K562 (cell line): ENCODE results near the gene PTPN14. TPM values are rescaled to one million over a fixed set of nuclear protein-coding genes. Genes with fewer than 3 reads are reported as not detected.

Experiments used
- ATAC-seq: fragments of 200-7000 bp; cut with Tn5 transposase; 3 replicates; pipeline ENCODE4 v1.9.1; 2020; ENCODE audit warnings: moderate library complexity
- BruUV-seq: library from RNA; stranded (reverse); fragments of 400-500 nt; replicated peaks from 2 replicates; lab custom pipeline; 2021; lab: Mats Ljungman, UMichigan
- CTCF ChIA-PET: fragments of 300-600 bp; formaldehyde crosslinking; extraction: SDS; loops from one replicate; lab custom pipeline; 2021; ENCODE audit warnings: low intra/inter-chr PET ratio; lab: Yijun Ruan, JAX
- POLR2A ChIA-PET: fragments of 300-600, 350-650 bp; sonication (Branson Sonifier 250); formaldehyde crosslinking; extraction: SDS; loops from one replicate; lab custom pipeline; 2021; ENCODE audit warnings: antibody characterized with exemption, inconsistent platforms; lab: Yijun Ruan, JAX
- DNase-seq, 4 experiments: peaks; one replicate each; pipeline versions ENCODE4 v3.0.0 to v3.0.0-alpha.2; 2011 to 2018; ENCODE audit warnings: low spot score in 3 of 4, mixed read lengths in 3 of 4; ENCODE audit errors: extremely low read depth in 1 of 4
- FAIRE-seq: peaks from 2 replicates; lab custom pipeline; 2011; peaks lifted over from hg19 to GRCh38; lab: Jason Lieb, UNC
- H2AFZ ChIP-seq: 2 replicates; pipeline ENCODE4 v1.6.0; 2011; ENCODE audit warnings: low read depth, low read length, control low read depth, inconsistent platforms
- H3K27ac ChIP-seq: fragments of 200-600 bp; 3 replicates; pipeline ENCODE4 v1.8.0; 2011; ENCODE audit warnings: low read depth, mild to moderate bottlenecking, control low read depth, inconsistent platforms, low read length, moderate library complexity, mixed read lengths; ENCODE audit errors: extremely low read depth
- H3K27me3 ChIP-seq, 2 experiments: fragments of 300-600 bp in 1 of 2; 2 replicates in 1 of 2; 3 replicates in 1 of 2; pipeline versions ENCODE4 v1.6.0 to v1.8.0; 2011; ENCODE audit warnings: inconsistent platforms in 2 of 2, low read length in 2 of 2, mild to moderate bottlenecking in 1 of 2, mixed read lengths in 1 of 2, moderate library complexity in 1 of 2; ENCODE audit not compliant: control insufficient read depth in 2 of 2, insufficient read depth in 2 of 2
- H3K36me3 ChIP-seq: fragments of 300-600 bp; 3 replicates; pipeline ENCODE4 v1.8.0; 2011; ENCODE audit warnings: mild to moderate bottlenecking, low read length, inconsistent platforms; ENCODE audit not compliant: control insufficient read depth, insufficient read depth
- H3K4me1 ChIP-seq, 2 experiments: fragments of 200-600 bp in 1 of 2; replicated peaks in 1 of 2; 2 replicates in 1 of 2; 3 replicates in 1 of 2; pipeline versions ENCODE4 v1.5.1 to v1.8.0; 2011; ENCODE audit warnings: inconsistent platforms in 2 of 2, low read length in 2 of 2, mild to moderate bottlenecking in 1 of 2, mixed read lengths in 1 of 2, moderate library complexity in 1 of 2; ENCODE audit not compliant: control insufficient read depth in 2 of 2, insufficient read depth in 2 of 2
- H3K4me2 ChIP-seq: 2 replicates; pipeline ENCODE4 v1.6.1; 2011; ENCODE audit warnings: low read length, control low read depth, inconsistent platforms, mixed read lengths; ENCODE audit not compliant: insufficient read depth
- H3K4me3 ChIP-seq: fragments of 200-600 bp; sonication (generic), shearing (Covaris generic); 2 replicates; pipeline ENCODE4 v1.5.1; 2016; ENCODE audit warnings: control low read depth, inconsistent platforms
- H3K79me2 ChIP-seq: fragments of 200-600 bp; 3 replicates; pipeline ENCODE4 v1.8.0; 2011; ENCODE audit warnings: low read length, inconsistent platforms; ENCODE audit not compliant: control insufficient read depth, insufficient read depth
- H3K9ac ChIP-seq, 2 experiments: 2 replicates each; pipeline versions ENCODE4 v1.6.0 to v1.6.1; 2011; ENCODE audit warnings: low read depth in 2 of 2, low read length in 2 of 2, control low read depth in 1 of 2, inconsistent platforms in 1 of 2, mild to moderate bottlenecking in 1 of 2, mixed read lengths in 1 of 2; ENCODE audit not compliant: insufficient read depth in 1 of 2
- H3K9me1 ChIP-seq: one replicate; pipeline ENCODE4 v1.6.0; 2011; ENCODE audit warnings: inconsistent platforms, mild to moderate bottlenecking, low read length, moderate library complexity; ENCODE audit not compliant: control insufficient read depth, insufficient read depth
- H3K9me3 ChIP-seq: replicated peaks from 2 replicates; pipeline ENCODE4 v1.5.1; 2011; ENCODE audit warnings: low read depth, low read length, inconsistent platforms; ENCODE audit not compliant: control insufficient read depth, insufficient read depth
- H4K20me1 ChIP-seq: replicated peaks from 2 replicates; pipeline ENCODE4 v1.6.1; 2011; ENCODE audit warnings: low read length, inconsistent platforms, mixed read lengths; ENCODE audit not compliant: control insufficient read depth, insufficient read depth
- FIP1L1 ChIP-seq: fragments of 200-400 bp; formaldehyde crosslinking; IDR thresholded peaks from 2 replicates; pipeline ENCODE4 v1.6.1; 2018; ENCODE audit warnings: mild to moderate bottlenecking, low read depth, low read length; ENCODE audit not compliant: poor library complexity, severe bottlenecking
- SMAD2 ChIP-seq: fragments of 150-350 bp; IDR thresholded peaks from 2 replicates; pipeline ENCODE4 v1.6.1; 2014; ENCODE audit warnings: low read depth, mild to moderate bottlenecking, low read length
- TCF3 ChIP-seq: sonication (generic); formaldehyde crosslinking; IDR thresholded peaks from 2 replicates; pipeline ENCODE4 v1.4.0; 2020; ENCODE audit warnings: mild to moderate bottlenecking, missing genetic modification reagents
- TCF7 ChIP-seq: sonication (generic); IDR thresholded peaks from 2 replicates; pipeline ENCODE4 v1.6.1; 2016; ENCODE audit warnings: antibody characterized with exemption, borderline replicate concordance
- TRIM24 ChIP-seq, 2 experiments: fragments of 450-650 bp; IDR thresholded peaks; 2 replicates each; pipeline ENCODE4 v1.6.1; 2016
- TRIM28 ChIP-seq: fragments of 450-650 bp; IDR thresholded peaks from 2 replicates; pipeline ENCODE4 v1.6.1; 2017
- ZNF134 ChIP-seq: fragments of 250-450 bp; sonication (Bioruptor Pico); conservative IDR thresholded peaks from 2 replicates; pipeline ENCODE4 v1.4.0; 2020
- ZNF311 ChIP-seq: fragments of 250-450 bp; sonication (Bioruptor Pico); IDR thresholded peaks from 2 replicates; pipeline ENCODE4 v1.4.0; 2020; ENCODE audit warnings: mild to moderate bottlenecking, moderate library complexity
- whole genome bisulfite sequencing: fragments of 100-300 bp; shearing (Covaris generic); methylation state at CpG from one replicate; pipeline ENCODE4 v1.1.6; 2016; ENCODE audit warnings: low coverage, mixed read lengths; ENCODE audit not compliant: insufficient coverage; ENCODE audit errors: missing lambda C conversion rate; 5-methylcytosine and 5-hydroxymethylcytosine counted together
- in situ Hi-C: fragments of 300-500 bp; cut with MboI; formaldehyde crosslinking; loops from 4 replicates; pipeline ENCODE4 v1.15.0; 2018; ENCODE audit warnings: inconsistent platforms, mixed read lengths
- intact Hi-C: fragments of 100-400 bp; cut with micrococcal nuclease; formaldehyde crosslinking; loops from 2 replicates; pipeline ENCODE4 v1.14.2; 2022
- polyA plus RNA-seq, 8 experiments: library from polyadenylated mRNA; depleted of rRNA in 4 of 8; stranded (reverse) in 5 of 8; unstranded in 3 of 8; fragments of >200 nt; fragmentation: Nextera tagmentation in 2 of 8; fragmentation: Illumina TruSeq in 1 of 8; extraction: Ambion mirVana in 2 of 8; extraction: Trizol in 1 of 8; gene quantifications; 2 replicates each; pipeline versions ENCODE4 v1.2.1 to v1.2.3, GENCODE V29; 2011 to 2014; ENCODE audit warnings: inconsistent platforms in 1 of 8, missing spikeins in 1 of 8
- total RNA-seq, 7 experiments: library from RNA; depleted of rRNA in 6 of 7; stranded (reverse); fragments of >200 nt in 6 of 7; fragmentation: Illumina TruSeq in 2 of 7; extraction: Trizol in 2 of 7; gene quantifications; 2 replicates each; pipeline versions ENCODE4 v1.2.1 to v1.2.3, GENCODE V29; 2011 to 2021; ENCODE audit warnings: low replicate concordance in 1 of 7
- TF ChIP-seq, protein P1 (sequence below): fragments of 450-650 bp; IDR thresholded peaks from 2 replicates; pipeline ENCODE4 v1.6.1; 2017; ENCODE audit warnings: mild to moderate bottlenecking, moderate library complexity
- TF ChIP-seq, protein P2 (sequence below): sonication (generic); formaldehyde crosslinking; IDR thresholded peaks from 2 replicates; pipeline ENCODE4 v1.8.1; 2023; ENCODE audit warnings: mild to moderate bottlenecking, missing genetic modification reagents
- TF ChIP-seq, protein P3 (sequence below): sonication (generic); formaldehyde crosslinking; IDR thresholded peaks from 2 replicates; pipeline ENCODE4 v1.5.0; 2020; ENCODE audit warnings: missing genetic modification reagents
- TF ChIP-seq, protein P4 (sequence below): fragments of 250-450 bp; sonication (Bioruptor Pico); IDR thresholded peaks from 2 replicates; pipeline ENCODE4 v1.5.0; 2021

The PTPN14 gene
- total and polyA plus RNA-seq, 9 of the 15 experiments (the other 6 are each of a cell fraction or from before 2014, with no cell fraction given) = 0.01 to 0.29 (median 0.04) TPM; not detected in 6

DNA sequence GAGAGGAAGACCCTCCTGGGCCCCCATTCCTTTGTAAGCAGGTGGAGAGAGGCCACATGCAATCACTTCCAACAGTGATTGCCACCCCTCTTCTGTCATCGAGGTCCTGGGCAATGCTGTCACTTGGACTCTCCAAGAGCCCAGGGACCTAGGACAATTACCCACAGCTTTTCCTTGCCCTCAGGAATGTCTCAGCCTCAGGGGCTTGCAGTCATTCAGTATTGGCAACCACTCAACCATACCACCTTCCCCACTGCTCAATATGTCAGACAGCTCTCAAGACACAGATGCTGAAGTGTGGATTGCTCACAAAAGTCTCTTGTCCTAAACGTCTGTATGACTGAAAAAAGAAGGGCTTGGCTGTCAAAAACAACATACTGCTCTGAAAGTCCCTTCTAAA lies 87.8 kb downstream of the PTPN14 start:
- POLR2A ChIA-PET = no interaction called here
- peaks cover 0 to 4% of the 10 kb centered on the region in 2 experiments; a peak in 4 of 5 replicates for H3K4me1 ChIP-seq
- peaks cover 0 to 10% of the 10 kb centered on the region in 2 experiments; a peak in 2 of 5 replicates for H3K27me3 ChIP-seq
- H3K9ac ChIP-seq = no peak overlapping the region
- TF ChIP-seq TRIM24 (IDR thresholded peaks at IDR 0.05) = no peak
- TF ChIP-seq TCF3 = no peak
- TF ChIP-seq, all 486 proteins: peak for 0
- Histone ChIP-seq H3K4me2 (no peak overlapping the region), H3K4me3 (no peak overlapping the region), H2AFZ (no peak overlapping the region), H4K20me1 (no peaks in the 10 kb centered on the region), H3K79me2 (no peaks in the 10 kb centered on the region), H3K9me3 (no peaks in the 10 kb centered on the region), H3K36me3 (no peaks in the 10 kb centered on the region), H3K9me1 (no peaks in the 10 kb centered on the region), H3K27ac (no peak overlapping the region)
- in situ Hi-C loops = no loop called here
- CTCF ChIA-PET = no interaction called here
- no peak for DNase-seq
- no TSS peak for BruUV-seq
- intact Hi-C loops = loop anchor here (10.0 kb wide), 1 partner anchor 249 kb away; no protein-coding TSS in a partner anchor
- FAIRE-seq = no peak
- ATAC-seq = no peak
- 0% methylated on average over 2 of the region's 2 CpGs for WGBS

DNA sequence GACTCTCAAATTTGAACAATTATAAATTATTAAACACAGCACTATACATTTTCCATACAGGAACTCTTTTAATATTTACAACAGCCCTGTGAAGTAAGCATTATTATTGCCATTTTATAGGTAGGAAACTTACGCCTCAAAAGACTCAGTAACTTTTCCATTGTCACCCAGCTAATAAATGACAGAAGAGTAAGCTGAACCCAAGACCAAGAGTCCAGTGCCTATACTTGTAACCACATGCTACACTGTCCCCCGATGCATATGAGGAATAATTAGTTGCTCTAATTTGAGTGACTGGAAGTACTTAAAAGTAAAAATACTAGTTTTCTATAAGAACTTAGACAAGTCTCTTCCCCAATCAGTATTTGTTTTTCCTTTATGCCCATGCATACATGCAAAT lies 88.5 kb downstream of the PTPN14 start:
- Histone ChIP-seq H4K20me1 (no peaks in the 10 kb centered on the region), H3K4me3 (no peak overlapping the region), H3K79me2 (no peaks in the 10 kb centered on the region), H3K9me1 (no peaks in the 10 kb centered on the region), H3K36me3 (no peaks in the 10 kb centered on the region), H3K9ac (no peak overlapping the region), H3K4me1 (peaks cover 0 to 4% of the 10 kb centered on the region in 2 experiments; a peak in 4 of 5 replicates), H3K27ac (no peak overlapping the region), H3K4me2 (no peak overlapping the region), H3K9me3 (no peaks in the 10 kb centered on the region), H3K27me3 (peaks cover 0 to 10% of the 10 kb centered on the region in 2 experiments; a peak in 2 of 5 replicates), H2AFZ (no peak overlapping the region)
- BruUV-seq = no TSS peak
- POLR2A ChIA-PET = no interaction called here
- WGBS = 2% methylated on average over 2 of the region's 2 CpGs
- CTCF ChIA-PET = no interaction called here
- no peak for FAIRE-seq
- no peak for TF ChIP-seq ZNF134 (CRISPR knock-in tag)
- TF ChIP-seq ZNF311 (CRISPR knock-in tag) = no peak
- no peak for TF ChIP-seq FIP1L1
- TF ChIP-seq, protein P1, sequence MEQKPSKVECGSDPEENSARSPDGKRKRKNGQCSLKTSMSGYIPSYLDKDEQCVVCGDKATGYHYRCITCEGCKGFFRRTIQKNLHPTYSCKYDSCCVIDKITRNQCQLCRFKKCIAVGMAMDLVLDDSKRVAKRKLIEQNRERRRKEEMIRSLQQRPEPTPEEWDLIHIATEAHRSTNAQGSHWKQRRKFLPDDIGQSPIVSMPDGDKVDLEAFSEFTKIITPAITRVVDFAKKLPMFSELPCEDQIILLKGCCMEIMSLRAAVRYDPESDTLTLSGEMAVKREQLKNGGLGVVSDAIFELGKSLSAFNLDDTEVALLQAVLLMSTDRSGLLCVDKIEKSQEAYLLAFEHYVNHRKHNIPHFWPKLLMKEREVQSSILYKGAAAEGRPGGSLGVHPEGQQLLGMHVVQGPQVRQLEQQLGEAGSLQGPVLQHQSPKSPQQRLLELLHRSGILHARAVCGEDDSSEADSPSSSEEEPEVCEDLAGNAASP = no peak
- TF ChIP-seq, protein P2, sequence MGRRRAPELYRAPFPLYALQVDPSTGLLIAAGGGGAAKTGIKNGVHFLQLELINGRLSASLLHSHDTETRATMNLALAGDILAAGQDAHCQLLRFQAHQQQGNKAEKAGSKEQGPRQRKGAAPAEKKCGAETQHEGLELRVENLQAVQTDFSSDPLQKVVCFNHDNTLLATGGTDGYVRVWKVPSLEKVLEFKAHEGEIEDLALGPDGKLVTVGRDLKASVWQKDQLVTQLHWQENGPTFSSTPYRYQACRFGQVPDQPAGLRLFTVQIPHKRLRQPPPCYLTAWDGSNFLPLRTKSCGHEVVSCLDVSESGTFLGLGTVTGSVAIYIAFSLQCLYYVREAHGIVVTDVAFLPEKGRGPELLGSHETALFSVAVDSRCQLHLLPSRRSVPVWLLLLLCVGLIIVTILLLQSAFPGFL = no peak
- TF ChIP-seq, protein P3, sequence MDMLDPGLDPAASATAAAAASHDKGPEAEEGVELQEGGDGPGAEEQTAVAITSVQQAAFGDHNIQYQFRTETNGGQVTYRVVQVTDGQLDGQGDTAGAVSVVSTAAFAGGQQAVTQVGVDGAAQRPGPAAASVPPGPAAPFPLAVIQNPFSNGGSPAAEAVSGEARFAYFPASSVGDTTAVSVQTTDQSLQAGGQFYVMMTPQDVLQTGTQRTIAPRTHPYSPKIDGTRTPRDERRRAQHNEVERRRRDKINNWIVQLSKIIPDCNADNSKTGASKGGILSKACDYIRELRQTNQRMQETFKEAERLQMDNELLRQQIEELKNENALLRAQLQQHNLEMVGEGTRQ (CRISPR knock-in tag) = no peak
- no peak for TF ChIP-seq TCF7
- TF ChIP-seq SMAD2 = no peak
- TF ChIP-seq, protein P4, sequence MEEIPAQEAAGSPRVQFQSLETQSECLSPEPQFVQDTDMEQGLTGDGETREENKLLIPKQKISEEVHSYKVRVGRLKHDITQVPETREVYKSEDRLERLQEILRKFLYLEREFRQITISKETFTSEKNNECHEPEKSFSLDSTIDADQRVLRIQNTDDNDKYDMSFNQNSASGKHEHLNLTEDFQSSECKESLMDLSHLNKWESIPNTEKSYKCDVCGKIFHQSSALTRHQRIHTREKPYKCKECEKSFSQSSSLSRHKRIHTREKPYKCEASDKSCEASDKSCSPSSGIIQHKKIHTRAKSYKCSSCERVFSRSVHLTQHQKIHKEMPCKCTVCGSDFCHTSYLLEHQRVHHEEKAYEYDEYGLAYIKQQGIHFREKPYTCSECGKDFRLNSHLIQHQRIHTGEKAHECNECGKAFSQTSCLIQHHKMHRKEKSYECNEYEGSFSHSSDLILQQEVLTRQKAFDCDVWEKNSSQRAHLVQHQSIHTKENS (CRISPR knock-in tag) = no peak
- TF ChIP-seq TRIM28 = no peak
- in situ Hi-C loops (no loop called here), intact Hi-C loops (loop anchor here (10.0 kb wide), 1 partner anchor 248 kb away; no protein-coding TSS in a partner anchor)
- no peak for DNase-seq
- no peak for ATAC-seq
